Stimulated activated CD4-positive, alpha-beta T cell treated with anti-CD3 and anti-CD28 coated beads, Interleukin-4, amount 100 ng/mL, for 1 hour (primary cell): ENCODE data around the gene GSAP.
"Not testable (repeated sequence)": the region's sequence is repeated elsewhere in the genome, so short reads cannot be mapped to it uniquely, and the experiment has no call there.

Experiments
- DNase-seq: peaks from one replicate; pipeline ENCODE4 v3.0.0-alpha.2; 2020

GSAP gene

GRCh38 chr7:77281780-77282478 is 134.2 kb downstream of the GSAP start:
- no peak for DNase-seq

GRCh38 chr7:77276120-77276519 is 140.0 kb downstream of the GSAP start:
- no peak for DNase-seq

- not testable (repeated sequence) for DNase-seq
These were observed 140.5 kb downstream of the GSAP start for GRCh38 chr7:77275663-77276062.

GRCh38 chr7:77271766-77272165 is 144.4 kb downstream of the GSAP start:
- DNase-seq: no peak

- DNase-seq: no peak
These were observed 146.1 kb downstream of the GSAP start for GRCh38 chr7:77270094-77270480.

GRCh38 chr7:77269360-77270093 is 146.6 kb downstream of the GSAP start:
- DNase-seq: no peak

- no peak for DNase-seq
These were observed 149.8 kb downstream of the GSAP start for GRCh38 chr7:77266291-77266794.

GRCh38 chr7:77265666-77266065 is 150.5 kb downstream of the GSAP start:
- DNase-seq: no peak

- no peak for DNase-seq
These were observed 153.8 kb downstream of the GSAP start for GRCh38 chr7:77262316-77262715.
